GM21381 (cell line): Measurements from ENCODE around the gene SLC49A3.
"Not testable (repeated sequence)": the region's sequence is repeated elsewhere in the genome, so short reads cannot be mapped to it uniquely, and the experiment has no call there.

Experiments
- ATAC-seq: cut with Tn5 transposase; IDR thresholded peaks from one replicate; pipeline ENCODE4 v1.9.1; 2021; ENCODE audit warnings: mild to moderate bottlenecking, moderate library complexity; ENCODE audit not compliant: unreplicated experiment

Gene SLC49A3

GRCh38 chr4:655464-656151 lies 33.3 kb downstream of the SLC49A3 start:
- ATAC-seq = no peak

GRCh38 chr4:654871-655463 lies 34.0 kb downstream of the SLC49A3 start:
- no peak for ATAC-seq

DNA sequence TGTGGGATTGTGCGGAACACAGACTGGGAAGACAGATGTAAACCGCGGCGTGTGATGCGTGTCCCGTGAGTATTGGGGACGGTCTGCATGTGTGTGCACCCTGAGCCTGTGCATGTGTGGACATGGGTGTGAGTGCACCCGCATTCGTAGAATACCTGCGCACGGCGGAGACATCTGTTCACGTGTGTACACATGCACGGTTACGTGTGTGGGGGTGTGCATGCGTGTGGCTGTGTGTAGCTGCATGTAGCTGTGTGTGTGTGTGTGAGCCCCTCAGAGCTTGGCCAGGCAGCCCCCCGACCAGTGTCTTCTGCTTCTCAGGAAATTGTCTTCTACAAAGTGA lies 34.5 kb downstream of the SLC49A3 start:
- ATAC-seq = no peak

DNA sequence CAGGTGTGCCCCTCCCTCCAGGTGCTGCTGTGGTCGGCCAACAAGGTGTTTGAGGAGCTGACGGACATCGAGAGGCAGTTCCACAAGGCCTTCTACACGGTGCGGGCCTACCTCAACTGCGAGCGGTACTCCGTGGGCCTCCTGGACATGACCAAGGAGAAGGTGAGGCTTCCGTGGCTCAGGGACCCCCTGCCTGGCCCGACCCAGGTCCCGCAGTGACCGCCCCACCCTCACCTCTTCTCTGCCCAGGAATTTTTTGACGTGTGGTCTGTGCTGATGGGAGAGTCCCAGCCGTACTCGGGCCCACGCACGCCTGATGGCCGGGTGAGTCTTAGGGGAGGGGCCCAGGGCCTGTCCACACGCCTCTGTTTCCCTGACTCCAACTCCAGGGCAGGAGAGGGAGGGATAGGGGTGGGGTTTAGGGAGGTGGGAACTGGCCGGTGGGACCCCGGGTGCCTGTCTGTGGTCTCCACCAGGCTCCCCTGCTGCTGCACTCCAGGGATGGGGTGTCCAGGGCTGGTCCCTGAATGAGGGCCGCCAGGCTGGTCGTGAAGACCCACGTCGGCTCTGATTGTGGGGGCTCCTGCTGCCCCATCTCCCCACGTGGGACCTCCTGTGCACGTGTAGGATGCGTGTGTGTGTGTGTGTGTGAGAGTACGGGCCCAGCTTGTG lies 35.0 kb downstream of the SLC49A3 start:
- ATAC-seq = no peak

DNA sequence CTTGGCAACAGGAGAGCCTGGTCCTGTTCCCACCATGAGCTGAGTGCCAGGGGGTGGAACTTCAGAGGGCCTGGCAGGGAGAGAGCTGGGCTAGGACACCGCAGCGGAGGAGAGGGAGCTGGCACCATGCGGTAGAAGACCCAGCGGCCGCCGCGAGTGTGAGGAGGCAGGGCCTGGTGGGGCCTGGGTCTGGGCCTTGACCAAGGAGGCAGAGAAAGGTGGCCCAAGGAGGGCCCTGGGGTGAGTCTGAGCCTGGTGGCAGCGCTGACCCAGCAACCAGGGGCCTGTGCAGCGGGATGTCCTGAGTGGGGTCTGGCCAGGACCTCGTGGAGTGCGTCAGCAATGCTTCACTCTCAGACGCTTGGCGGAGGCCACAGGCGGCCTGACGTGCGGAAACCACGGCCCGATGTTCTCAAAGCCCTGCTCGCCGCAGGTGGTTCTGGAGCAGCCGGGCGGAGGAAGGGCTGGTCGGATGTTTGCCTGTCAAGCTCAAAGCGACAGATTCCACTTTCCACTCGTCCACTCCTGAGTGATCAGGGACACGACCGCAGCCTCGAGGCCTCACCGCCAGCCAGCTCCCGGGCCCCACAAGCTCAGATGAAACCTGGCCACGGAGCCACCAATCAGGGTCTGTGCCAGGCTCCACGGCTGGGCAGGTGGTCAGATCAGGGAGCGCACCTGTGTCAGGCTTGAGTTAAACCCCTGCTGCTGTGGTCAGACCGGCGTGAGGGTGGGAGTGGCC lies 35.7 kb downstream of the SLC49A3 start:
- no peak for ATAC-seq

GRCh38 chr4:651884-652642 lies 36.9 kb downstream of the SLC49A3 start:
- ATAC-seq = no peak

GRCh38 chr4:650951-651883 lies 37.7 kb downstream of the SLC49A3 start:
- ATAC-seq = no peak

DNA sequence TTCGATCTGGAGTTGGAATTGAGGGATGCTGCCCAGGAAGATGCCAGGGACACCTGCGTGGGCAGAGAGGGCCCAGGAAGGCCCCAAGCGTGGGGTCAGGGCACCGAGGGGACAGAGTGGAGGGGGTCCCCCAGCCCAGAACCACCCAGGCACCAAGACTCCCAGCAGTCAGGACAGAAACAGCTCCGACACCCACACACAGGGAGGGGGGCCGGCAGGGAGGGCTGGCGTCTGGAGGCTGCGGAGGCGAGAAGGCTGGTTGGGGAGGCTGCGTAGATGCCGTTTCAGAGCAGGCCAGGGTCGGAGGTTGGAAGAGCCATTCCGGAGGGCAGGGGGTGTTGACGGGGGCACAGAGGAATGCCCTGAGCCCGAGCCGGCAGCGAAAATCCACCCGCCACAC lies 38.5 kb downstream of the SLC49A3 start:
- ATAC-seq = no peak

DNA sequence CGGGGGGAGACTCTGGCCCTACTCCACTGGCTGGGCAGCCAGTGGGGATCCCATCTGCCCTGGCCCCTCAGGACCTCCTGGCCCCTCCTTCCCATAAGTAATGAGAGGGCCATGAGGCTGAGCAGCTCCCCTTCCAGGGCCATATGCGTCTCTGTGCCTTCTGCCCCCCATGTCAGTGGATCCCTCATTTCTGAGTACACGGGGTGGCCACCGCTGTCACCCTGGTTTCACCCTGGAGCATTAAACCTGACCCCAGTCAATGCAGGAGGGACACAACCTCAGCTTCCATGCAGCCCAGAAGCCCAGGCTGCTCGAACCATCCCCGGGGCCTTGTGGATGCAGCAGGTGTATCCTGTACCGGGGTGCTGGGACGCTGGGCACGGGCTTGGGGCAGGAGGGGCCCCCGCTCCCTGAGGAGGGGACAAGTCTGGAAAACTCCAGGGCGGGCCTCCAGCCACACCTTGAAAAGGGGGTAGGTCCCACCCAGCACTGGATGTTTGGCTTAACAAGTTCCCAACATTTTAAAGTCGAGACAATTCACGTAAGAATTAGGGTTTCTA lies 39.1 kb downstream of the SLC49A3 start:
- no peak for ATAC-seq

DNA sequence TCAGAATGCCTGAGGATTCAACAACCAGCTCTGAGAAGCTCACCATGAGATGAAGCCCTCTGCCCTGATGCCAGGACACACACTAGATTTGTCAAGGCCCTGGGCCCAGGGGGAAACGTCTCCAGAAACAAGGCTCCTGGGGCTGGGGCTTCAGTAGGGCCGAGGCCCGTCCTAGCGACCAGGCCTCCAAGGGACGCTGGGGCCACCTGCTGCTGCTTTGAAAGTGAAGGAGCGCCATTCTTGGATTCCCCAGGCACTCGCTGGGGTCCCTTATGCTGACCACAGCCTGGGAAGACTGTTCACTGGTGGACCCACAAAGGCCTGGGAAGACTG lies 39.7 kb downstream of the SLC49A3 start:
- no peak for ATAC-seq

DNA sequence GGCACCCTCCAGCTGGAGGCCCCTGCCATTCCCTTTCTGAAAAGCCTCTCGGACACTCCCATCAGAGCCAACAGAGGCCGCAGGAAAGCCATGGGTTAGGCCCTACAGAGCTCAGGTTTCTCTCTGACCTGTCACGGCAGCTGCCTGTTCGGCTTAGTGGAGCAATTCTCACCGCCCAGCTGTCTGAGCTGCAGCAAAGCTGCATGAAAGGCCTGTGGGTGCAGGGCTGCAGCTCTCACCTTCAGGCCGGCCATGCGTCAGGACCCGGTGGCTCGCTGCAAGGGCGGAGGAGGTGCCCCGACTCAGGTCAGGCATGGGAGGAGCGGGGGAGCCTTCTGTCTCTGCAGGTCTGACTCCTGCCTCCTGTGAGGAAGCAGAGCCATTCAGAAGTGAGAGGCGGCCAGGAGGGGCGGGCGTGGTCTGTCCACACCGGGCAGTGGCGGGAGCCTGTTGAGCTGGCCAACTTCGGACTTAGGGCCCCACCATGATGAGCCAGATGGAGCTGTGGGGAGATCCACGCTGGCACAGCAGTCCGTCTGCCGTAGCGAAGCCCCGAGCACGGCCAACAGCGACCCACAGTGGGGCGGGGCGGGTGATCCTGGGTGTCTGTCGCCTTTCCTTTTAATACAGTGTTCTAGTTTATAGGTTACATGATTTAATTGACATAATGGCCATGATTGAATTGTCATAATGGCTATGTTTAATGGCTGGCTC lies 40.2 kb downstream of the SLC49A3 start:
- ATAC-seq = no peak

DNA sequence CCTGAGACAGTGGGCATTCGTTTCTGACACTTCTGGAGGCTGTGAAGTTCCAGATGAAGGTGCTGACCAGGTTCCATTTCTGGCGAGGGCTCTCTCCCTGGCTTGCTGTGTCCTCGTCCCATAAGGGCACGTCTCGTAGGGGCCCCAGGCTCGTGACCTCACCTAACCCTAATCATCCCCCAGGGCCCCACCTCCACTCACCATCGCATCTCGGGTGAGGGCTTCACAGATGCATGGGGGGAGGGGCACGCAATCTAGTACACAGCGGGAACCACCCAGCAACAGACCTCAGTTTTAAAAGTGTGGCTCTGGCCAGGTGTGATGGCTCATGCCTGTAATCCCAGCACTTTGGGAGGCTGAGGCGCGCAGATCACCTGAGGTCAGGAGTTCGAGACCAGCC lies 41.5 kb downstream of the SLC49A3 start:
- no peak for ATAC-seq

DNA sequence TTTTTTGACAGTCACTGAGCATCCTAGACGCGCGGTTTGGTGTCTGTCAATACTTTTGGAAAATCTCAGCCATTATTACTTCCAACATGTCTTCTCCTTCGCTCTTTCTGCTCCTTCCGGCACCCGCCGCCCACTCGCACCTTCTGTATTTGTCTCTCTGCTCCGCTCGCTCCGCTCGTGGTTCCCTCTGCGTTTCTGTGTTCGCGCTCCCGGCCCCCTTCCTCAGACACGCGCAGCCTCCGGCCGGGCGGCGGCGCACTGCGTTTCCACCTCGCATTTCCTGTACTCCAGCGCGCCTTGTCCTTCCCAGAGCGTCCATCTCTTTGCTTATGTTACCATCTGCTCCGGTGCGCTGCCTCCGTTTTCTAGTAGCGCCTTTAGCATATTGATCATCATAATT lies 42.5 kb downstream of the SLC49A3 start:
- ATAC-seq = no peak

DNA sequence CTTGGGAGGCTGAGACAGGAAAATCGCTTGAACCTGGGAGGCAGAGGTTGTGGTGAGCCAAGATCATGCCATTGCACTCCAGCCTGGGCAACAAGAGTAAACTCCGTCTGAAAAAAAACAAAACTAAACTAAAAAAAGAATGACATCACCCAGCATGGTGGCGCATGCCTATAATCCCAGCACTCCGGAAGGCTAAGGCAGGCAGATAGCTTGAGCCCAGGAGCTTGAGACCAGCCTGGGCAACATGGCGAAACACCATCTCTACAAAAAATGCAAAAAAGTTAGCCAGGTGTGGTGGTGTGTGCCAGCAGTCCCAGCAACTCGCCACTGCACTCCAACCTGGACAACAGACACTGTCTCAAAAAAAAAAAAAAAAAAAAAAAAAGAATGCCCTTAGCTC lies 46.6 kb downstream of the SLC49A3 start:
- ATAC-seq = not testable (repeated sequence)

- ATAC-seq = no peak
These were observed 51.2 kb downstream of the SLC49A3 start for GRCh38 chr4:637536-638280.

GRCh38 chr4:636628-637159 lies 52.3 kb downstream of the SLC49A3 start:
- ATAC-seq = no peak

DNA sequence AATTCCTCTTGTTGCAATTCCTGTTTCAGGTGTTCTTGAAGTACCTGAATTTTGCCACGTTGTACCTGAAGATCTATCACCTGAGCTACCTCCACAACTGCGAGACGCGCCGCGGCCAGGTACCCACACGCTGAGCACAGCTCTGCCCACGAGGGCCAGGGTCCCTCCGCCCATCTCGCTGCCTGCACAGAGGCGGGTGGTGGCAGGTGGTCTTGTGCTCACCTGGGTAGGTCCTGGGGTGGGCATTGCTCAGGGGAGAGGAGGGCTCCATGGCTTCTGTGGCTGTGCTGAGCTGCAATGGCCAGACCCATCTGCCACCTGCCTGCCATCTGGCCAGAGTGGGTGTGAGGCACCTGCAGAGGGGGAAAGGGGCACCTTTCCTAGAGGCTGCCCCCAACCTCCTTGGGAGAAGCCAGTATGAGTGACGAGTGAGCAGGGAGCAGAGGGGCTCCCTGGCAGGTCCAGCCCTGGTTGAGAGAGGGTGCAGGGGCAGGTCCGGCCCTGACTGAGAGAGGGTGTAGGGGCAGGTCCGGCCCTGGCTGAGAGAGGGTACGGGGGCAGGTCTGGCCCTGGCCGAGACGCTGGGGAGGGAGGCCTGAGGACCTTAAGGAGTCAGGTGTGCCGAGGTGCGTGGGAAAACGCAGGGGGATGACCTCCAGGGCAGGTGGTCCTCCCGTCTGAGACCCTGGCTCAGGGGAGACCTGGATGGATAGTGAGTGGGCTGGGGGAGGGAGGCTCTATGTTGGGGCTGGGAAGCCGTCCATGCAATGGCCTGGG lies 52.9 kb downstream of the SLC49A3 start:
- no peak for ATAC-seq
